GM21528 (cell line): ENCODE measurements around the gene TP53TG5.

Source experiments
- ATAC-seq: cut with Tn5 transposase; IDR thresholded peaks from one replicate; pipeline ENCODE4 v1.9.1; 2021; ENCODE audit warnings: mild to moderate bottlenecking, moderate library complexity; ENCODE audit not compliant: unreplicated experiment, low FRiP score

TP53TG5 gene

GRCh38 chr20:45347936-45348778 is 30.0 kb downstream of the TP53TG5 start, which contains the start of gene SDC4:
SDC4 (minus strand) TSS chr20:45348424; CDS start chr20:45348384, 40 bp downstream.
- no peak for ATAC-seq

- no peak for ATAC-seq
Observed at GRCh38 chr20:45347297-45347935, 30.7 kb downstream of the TP53TG5 start.

GRCh38 chr20:45346851-45347250 is 31.3 kb downstream of the TP53TG5 start:
- ATAC-seq: no peak

GRCh38 chr20:45346291-45346718 is 31.8 kb downstream of the TP53TG5 start:
- no peak for ATAC-seq

GRCh38 chr20:45345104-45345936 is 32.8 kb downstream of the TP53TG5 start:
- no peak for ATAC-seq

GRCh38 chr20:45344168-45344860 is 33.8 kb downstream of the TP53TG5 start:
- ATAC-seq: no peak

GRCh38 chr20:45343532-45344167 is 34.5 kb downstream of the TP53TG5 start:
- no peak for ATAC-seq

GRCh38 chr20:45342855-45343531 is 35.1 kb downstream of the TP53TG5 start:
- ATAC-seq: no peak

- no peak for ATAC-seq
Observed at GRCh38 chr20:45341939-45342854, 35.9 kb downstream of the TP53TG5 start.

- ATAC-seq: no peak
Observed at GRCh38 chr20:45341579-45341938, 36.6 kb downstream of the TP53TG5 start.

GRCh38 chr20:45340951-45341350 is 37.2 kb downstream of the TP53TG5 start:
- no peak for ATAC-seq

GRCh38 chr20:45340236-45340847 is 37.8 kb downstream of the TP53TG5 start:
- ATAC-seq: no peak

- no peak for ATAC-seq
Observed at GRCh38 chr20:45339799-45340198, 38.3 kb downstream of the TP53TG5 start.

GRCh38 chr20:45339084-45339483 is 39.0 kb downstream of the TP53TG5 start:
- no peak for ATAC-seq

GRCh38 chr20:45338121-45339030 is 39.7 kb downstream of the TP53TG5 start:
- no peak for ATAC-seq

GRCh38 chr20:45337367-45338120 is 40.6 kb downstream of the TP53TG5 start:
- no peak for ATAC-seq
